Loucy (cell line): ENCODE results near the gene HPS3.
A peak's percentile ranks its signal among the peaks of the same experiment; 100 is the strongest.

ENCODE experiments used
- H2AFZ ChIP-seq: fragments of 200-600 bp; sonication (generic); 2 replicates; pipeline ENCODE4 v1.6.0; 2016; ENCODE audit warnings: antibody characterized with exemption, mild to moderate bottlenecking, low read length, moderate library complexity
- H3F3A ChIP-seq: fragments of 200-600 bp; 2 replicates; pipeline ENCODE4 v1.6.0; 2016; ENCODE audit warnings: antibody characterized with exemption, low read depth, mild to moderate bottlenecking
- H3K27me3 ChIP-seq: fragments of 200-600 bp; sonication (generic); 2 replicates; pipeline ENCODE4 v1.6.1; 2014; ENCODE audit warnings: low read length, mild to moderate bottlenecking; ENCODE audit not compliant: insufficient read depth, poor library complexity, severe bottlenecking
- H3K36me3 ChIP-seq: fragments of 200-600 bp; sonication (generic); 2 replicates; pipeline ENCODE4 v1.6.1; 2016; ENCODE audit warnings: low read length; ENCODE audit not compliant: insufficient read depth
- H3K4me1 ChIP-seq: fragments of 200-600 bp; sonication (generic); 2 replicates; pipeline ENCODE4 v1.5.1; 2014; ENCODE audit warnings: low read length, mild to moderate bottlenecking; ENCODE audit not compliant: insufficient read depth, poor library complexity, severe bottlenecking
- H3K4me2 ChIP-seq: fragments of 200-600 bp; sonication (generic); 2 replicates; pipeline ENCODE4 v1.6.0; 2014; ENCODE audit warnings: antibody characterized with exemption, low read length, low read depth, mild to moderate bottlenecking; ENCODE audit not compliant: poor library complexity, severe bottlenecking
- H3K4me3 ChIP-seq: fragments of 200-600 bp; sonication (generic); 2 replicates; pipeline ENCODE4 v1.5.1; 2014; ENCODE audit warnings: low read length, mild to moderate bottlenecking, mixed read lengths; ENCODE audit not compliant: poor library complexity, severe bottlenecking
- H3K79me2 ChIP-seq: fragments of 200-600 bp; sonication (generic); 2 replicates; pipeline ENCODE4 v1.6.1; 2014; ENCODE audit warnings: low read length; ENCODE audit not compliant: insufficient read depth
- H3K9ac ChIP-seq: fragments of 200-600 bp; sonication (generic); 2 replicates; pipeline ENCODE4 v1.6.0; 2014; ENCODE audit warnings: mild to moderate bottlenecking, low read depth, low read length, moderate library complexity; ENCODE audit not compliant: poor library complexity, severe bottlenecking
- H3K9me2 ChIP-seq: fragments of 200-600 bp; sonication (generic); replicated peaks from 2 replicates; pipeline ENCODE4 v1.6.1; 2016; ENCODE audit warnings: low read depth, low read length, mixed read lengths
- H3K9me3 ChIP-seq: fragments of 200-600 bp; sonication (generic); 2 replicates; pipeline ENCODE4 v1.6.1; 2014; ENCODE audit warnings: mild to moderate bottlenecking, antibody characterized with exemption, low read length, low read depth; ENCODE audit not compliant: insufficient read depth
- H4K20me1 ChIP-seq: fragments of 200-600 bp; sonication (generic); 2 replicates; pipeline ENCODE4 v1.6.0; 2014; ENCODE audit warnings: antibody characterized with exemption, low read length, mild to moderate bottlenecking; ENCODE audit not compliant: insufficient read depth, poor library complexity, severe bottlenecking
- EZH2phosphoT487 ChIP-seq: fragments of 200-600 bp; IDR thresholded peaks from 2 replicates; pipeline ENCODE4 v1.6.1; 2018; ENCODE audit warnings: antibody characterized with exemption, mild to moderate bottlenecking, moderate library complexity, borderline replicate concordance
- TF ChIP-seq, protein P1 (sequence below): fragments of 200-600 bp; sonication (generic); conservative IDR thresholded peaks from 2 replicates; pipeline ENCODE4 v1.5.1; 2014; ENCODE audit warnings: mild to moderate bottlenecking, antibody characterized with exemption, low read length

HPS3 gene

GRCh38 chr3:149080699-149081091 lies 48.7 kb upstream of the HPS3 start:
- TF ChIP-seq, protein P1, sequence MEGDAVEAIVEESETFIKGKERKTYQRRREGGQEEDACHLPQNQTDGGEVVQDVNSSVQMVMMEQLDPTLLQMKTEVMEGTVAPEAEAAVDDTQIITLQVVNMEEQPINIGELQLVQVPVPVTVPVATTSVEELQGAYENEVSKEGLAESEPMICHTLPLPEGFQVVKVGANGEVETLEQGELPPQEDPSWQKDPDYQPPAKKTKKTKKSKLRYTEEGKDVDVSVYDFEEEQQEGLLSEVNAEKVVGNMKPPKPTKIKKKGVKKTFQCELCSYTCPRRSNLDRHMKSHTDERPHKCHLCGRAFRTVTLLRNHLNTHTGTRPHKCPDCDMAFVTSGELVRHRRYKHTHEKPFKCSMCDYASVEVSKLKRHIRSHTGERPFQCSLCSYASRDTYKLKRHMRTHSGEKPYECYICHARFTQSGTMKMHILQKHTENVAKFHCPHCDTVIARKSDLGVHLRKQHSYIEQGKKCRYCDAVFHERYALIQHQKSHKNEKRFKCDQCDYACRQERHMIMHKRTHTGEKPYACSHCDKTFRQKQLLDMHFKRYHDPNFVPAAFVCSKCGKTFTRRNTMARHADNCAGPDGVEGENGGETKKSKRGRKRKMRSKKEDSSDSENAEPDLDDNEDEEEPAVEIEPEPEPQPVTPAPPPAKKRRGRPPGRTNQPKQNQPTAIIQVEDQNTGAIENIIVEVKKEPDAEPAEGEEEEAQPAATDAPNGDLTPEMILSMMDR, result no peak
- no peak for TF ChIP-seq EZH2phosphoT487
- Histone ChIP-seq H3K27me3 (no peaks in the 10 kb centered on the region), H3K9ac (peak overlapping the region; percentile 43), H3K4me1 (peaks cover 57% of the 10 kb centered on the region), H3K9me2 (no peaks in the 10 kb centered on the region), H3F3A (no peaks in the 10 kb centered on the region), H2AFZ (no peak overlapping the region), H3K36me3 (peaks cover 10% of the 10 kb centered on the region; the same call in 1 of the 2 replicates), H3K9me3 (no peaks in the 10 kb centered on the region), H3K4me2 (peak overlapping the region; percentile 88), H3K79me2 (peaks cover 96% of the 10 kb centered on the region), H3K4me3 (peak overlapping the region; percentile 96), H4K20me1 (peaks cover 93% of the 10 kb centered on the region)

- no peaks in the 10 kb centered on the region for H3F3A ChIP-seq
- peak overlapping the region; percentile 96 for H3K4me3 ChIP-seq
- H3K4me1 ChIP-seq, result peaks cover 59% of the 10 kb centered on the region
- H3K9me2 ChIP-seq, result no peaks in the 10 kb centered on the region
- H3K4me2 ChIP-seq, result peak overlapping the region; percentile 88
- H4K20me1 ChIP-seq, result peaks cover 88% of the 10 kb centered on the region
- no peaks in the 10 kb centered on the region for H3K9me3 ChIP-seq
- H3K36me3 ChIP-seq, result peaks cover 9% of the 10 kb centered on the region; the same call in 1 of the 2 replicates
- TF ChIP-seq, protein P1, result no peak
- TF ChIP-seq EZH2phosphoT487, result no peak
- H2AFZ ChIP-seq, result no peak overlapping the region
- peaks cover 93% of the 10 kb centered on the region for H3K79me2 ChIP-seq
- H3K27me3 ChIP-seq, result no peaks in the 10 kb centered on the region
- H3K9ac ChIP-seq, result peak overlapping the region; percentile 43
These were observed 47.7 kb upstream of the HPS3 start for GRCh38 chr3:149081772-149082171.

GRCh38 chr3:149085828-149086231 lies 43.6 kb upstream of the HPS3 start:
- Histone ChIP-seq H3K27me3 (no peaks in the 10 kb centered on the region), H3K9me3 (no peaks in the 10 kb centered on the region), H3K9ac (peak overlapping the region; percentile 86), H2AFZ (peak overlapping the region; percentile 90), H3K79me2 (peaks cover 58% of the 10 kb centered on the region), H3K4me2 (peak overlapping the region; percentile 88), H3K4me1 (peaks cover 47% of the 10 kb centered on the region), H3K9me2 (no peaks in the 10 kb centered on the region), H3K4me3 (peak overlapping the region; percentile 96), H3F3A (no peaks in the 10 kb centered on the region), H3K36me3 (no peaks in the 10 kb centered on the region), H4K20me1 (peaks cover 54% of the 10 kb centered on the region)
- TF ChIP-seq, protein P1, result no peak
- TF ChIP-seq EZH2phosphoT487, result no peak
